NCI-H748 treated with DMSO at 0.1 percent for 48 hours (cell line): ENCODE measurements around the gene EFNA4.
"Not testable (repeated sequence)": the region's sequence is repeated elsewhere in the genome, so short reads cannot be mapped to it uniquely, and the experiment has no call there.

Source experiments
- DNase-seq: peaks from one replicate; lab custom pipeline; 2025; lab: John Stamatoyannopoulos, UW

The EFNA4 gene

DNA sequence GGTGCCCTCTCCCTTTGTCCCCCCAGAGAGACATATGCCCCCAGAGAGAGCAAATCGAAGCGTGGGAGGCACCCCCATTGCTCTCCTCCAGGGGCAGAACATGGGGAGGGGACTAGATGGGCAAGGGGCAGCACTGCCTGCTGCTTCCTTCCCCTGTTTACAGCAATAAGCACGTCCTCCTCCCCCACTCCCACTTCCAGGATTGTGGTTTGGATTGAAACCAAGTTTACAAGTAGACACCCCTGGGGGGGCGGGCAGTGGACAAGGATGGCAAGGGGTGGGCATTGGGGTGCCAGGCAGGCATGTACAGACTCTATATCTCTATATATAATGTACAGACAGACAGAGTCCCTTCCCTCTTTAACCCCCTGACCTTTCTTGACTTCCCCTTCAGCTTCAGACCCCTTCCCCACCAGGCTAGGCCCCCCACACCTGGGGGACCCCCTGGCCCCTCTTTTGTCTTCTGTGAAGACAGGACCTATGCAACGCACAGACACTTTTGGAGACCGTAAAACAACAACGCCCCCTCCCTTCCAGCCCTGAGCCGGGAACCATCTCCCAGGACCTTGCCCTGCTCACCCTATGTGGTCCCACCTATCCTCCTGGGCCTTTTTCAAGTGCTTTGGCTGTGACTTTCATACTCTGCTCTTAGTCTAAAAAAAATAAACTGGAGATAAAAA is 23.5 kb downstream of the EFNA4 start:
- no peak for DNase-seq

DNA sequence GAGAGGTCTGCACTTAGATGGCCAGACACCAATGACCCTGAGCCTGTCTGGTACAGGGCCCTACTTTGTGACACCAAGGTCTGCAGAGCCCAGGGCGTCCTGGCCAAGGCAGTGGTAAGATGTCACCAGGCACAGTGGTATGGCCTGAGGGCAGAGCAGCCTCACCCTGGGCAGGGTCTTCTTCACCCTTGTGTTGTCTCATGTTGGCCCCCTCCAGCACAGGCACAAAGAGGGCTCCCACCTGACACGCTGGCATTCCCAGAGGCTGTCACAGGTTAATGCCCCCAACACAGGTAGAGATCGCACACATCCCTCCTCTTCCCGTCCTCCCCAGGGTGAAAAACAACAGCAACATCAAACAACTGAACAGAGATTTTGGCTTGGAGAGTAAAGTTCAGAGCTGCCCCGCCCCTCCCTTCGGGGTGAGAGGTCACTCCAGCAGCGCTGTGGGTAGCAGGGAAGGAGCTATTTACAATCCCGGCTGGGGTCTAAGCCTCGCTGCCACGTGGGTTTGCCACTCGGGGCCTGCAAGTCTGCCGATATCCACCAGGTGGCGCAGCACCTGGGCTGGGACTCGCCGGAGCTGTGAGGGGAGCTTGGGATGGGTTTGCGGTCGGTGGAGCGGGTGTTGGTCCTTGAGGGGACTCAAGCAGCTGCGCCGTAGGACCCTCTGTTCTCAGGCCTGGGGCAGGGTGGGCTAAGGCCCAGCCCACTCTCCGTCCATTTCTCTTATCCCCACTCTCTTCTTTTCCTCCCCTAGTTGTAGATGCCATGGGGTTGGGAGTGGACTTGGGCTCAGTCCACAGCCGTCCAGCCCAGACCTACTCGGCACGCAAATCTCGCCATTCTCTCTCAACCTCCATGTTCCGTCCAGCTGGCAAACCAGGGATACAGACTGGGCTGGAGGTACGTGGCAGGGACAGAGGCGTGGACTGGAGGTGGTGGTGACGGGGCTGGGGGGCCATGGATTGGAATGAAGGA is 27.8 kb downstream of the EFNA4 start:
- DNase-seq, result peak; percentile 47

DNA sequence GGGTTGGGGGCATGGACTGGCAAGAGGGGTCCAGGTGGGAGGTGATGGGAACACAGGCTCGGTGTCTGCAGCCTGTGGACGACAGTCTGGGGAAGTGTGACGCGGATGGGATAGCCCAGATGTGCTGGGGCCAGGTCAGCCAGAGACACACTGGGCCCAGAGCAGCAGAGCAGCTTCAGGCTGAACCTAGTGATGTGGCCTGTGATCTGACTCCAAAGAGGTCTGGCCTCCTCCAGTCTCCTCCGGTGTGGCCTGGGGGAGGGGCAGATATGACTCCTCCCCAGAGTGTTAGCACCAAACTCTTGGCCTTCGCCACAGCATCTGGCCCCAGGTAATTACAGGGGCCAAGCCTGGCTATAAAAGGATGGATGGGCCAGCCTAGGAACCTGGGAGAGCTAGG is 28.6 kb downstream of the EFNA4 start:
- no peak for DNase-seq

DNA sequence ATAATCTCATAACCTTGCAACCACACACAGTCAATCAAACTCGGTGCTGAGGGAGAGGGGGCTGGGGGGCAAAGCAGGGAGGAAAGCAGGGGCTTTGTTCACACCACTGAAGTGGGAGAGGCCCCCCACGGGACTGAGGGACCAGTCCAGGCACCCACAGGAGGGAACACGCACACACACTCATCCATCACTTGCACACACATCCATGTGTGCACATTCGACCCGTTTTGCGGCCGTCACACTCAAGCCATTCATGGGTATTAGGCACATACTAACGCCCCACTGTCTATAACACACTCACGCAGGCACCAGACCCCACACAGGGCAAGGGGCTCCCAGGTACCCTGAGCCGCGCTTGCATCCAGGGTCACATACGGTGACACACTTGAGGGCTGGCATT is 29.1 kb downstream of the EFNA4 start:
- DNase-seq, result no peak

DNA sequence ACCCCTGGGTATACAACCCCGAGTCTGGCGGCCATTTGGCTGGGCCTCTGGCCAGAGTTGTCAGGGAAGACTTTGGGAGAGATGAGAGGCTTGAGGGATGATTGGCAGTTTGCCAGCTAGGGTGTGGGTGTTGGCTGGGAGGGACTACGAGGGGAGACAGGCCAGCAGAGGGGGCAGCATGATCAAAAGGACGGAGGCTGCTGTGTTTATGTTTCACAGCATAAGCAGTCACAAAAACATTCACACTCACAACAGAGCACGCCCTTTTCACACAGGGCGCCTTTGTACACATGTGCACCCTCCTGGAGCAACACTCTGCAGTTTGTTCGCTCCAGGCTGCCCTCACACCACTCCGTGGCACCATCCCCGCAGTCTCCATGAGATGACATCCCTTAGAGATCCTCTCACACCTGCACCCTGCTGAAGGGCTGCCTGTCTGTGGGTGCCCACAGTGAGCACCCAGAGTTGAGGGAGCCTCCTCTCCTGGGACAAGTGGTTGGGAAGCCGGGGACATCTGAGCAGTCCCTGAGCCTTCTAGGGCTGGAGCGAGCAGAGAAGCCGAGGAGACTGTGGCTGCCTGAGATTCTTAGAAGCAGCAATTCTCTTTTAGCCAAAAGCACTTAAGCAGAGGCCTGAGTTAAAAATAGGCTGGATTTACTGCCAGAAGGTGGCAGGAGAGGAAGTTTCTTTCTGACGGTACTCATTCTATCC is 30.5 kb downstream of the EFNA4 start:
- peak; percentile 76 for DNase-seq

DNA sequence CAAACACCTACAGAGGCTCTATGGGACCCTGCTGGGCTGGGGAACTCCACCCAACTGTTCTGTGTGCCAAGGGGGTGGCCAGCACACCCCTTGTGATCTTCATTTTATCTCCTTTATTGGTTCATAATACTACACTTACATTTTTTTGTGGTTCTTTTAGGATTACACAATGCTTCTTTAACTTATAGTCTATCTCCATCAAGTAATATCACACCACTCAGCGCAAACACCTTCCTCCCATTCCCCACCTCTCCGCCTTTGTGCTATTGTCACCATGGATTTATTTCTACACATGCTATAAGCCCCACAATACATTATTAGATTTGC is 31.0 kb downstream of the EFNA4 start:
- no peak for DNase-seq

DNA sequence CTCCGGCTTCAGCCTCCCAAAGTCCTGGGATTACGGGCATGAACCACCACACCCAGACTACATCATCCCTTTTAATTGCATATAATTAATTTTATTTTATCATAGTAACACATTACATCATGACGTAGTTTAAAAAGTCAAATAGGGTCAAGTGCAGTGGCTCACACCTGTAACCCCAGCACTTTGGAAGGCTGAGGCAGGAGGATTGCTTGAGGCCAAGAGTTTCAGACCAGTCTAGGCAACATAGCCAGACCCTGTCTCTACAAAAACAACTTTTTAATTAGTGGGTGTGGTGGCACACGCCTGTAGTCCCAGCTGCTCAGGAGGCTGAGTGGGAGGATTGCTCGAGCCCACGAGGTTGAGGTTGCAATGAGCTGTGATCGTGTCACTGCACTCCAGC is 35.8 kb downstream of the EFNA4 start:
- DNase-seq, result no peak

DNA sequence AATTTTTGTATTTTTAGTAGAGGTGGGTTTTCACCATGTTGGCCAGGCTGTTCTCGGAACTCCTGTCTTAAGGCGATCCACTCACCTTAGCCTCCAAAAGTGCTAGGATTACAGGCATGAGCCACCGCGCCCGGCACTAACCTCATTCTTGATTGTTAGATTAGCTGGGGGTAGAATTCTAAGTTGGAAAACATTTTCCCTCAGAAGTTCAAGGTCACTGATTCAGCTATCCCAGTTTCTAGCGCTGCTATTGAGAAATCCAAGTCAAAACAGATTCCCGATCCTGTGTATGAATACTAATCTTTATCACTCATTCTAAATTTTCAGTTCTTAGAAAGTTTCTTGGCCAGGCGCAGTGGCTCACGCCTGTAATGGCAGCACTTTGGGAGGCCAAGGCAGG is 39.8 kb downstream of the EFNA4 start:
- no peak for DNase-seq

DNA sequence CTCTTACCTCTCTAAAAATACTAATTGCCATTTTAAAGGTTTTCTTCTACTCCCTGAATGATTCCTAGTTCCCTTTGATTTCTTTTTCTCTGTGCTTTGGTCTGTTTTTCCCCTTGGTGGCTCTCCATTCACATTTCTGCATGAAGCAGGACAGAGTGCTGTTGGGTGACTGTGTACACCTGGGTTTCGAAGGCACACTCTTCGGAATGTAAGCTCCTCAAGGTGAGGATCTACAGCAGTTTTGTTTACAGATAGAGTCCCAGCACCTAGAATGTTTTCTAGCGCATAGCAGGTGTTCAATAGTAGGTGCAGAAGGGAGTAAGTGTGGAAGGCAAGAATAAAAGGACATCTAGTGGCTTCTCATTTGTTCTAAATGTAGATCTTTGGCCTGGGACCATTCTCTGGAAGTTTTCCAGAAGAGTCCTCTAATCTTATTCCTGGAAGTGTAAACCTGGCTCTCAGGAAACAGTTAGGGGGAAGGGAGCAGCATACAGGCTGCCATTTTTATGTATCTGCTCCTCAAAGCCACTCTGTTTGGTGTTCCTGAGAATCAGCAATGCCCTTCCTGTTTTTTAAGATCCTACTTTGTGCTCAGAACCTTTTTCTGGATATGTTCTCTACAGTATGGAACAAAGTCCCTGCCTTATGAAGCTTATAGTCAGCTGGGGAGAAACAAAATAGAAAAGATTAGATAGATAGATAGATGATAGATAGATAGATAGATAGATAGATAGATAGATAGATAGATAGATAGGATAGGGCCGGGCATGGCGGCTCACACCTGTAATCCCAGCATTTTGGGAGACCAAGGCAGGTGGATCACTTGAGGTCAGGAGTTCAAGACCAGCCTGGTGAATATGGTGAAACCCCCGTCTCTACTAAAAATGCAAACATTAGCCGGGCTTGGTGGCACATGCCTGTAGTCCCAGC is 41.3 kb downstream of the EFNA4 start:
- DNase-seq, result no peak

DNA sequence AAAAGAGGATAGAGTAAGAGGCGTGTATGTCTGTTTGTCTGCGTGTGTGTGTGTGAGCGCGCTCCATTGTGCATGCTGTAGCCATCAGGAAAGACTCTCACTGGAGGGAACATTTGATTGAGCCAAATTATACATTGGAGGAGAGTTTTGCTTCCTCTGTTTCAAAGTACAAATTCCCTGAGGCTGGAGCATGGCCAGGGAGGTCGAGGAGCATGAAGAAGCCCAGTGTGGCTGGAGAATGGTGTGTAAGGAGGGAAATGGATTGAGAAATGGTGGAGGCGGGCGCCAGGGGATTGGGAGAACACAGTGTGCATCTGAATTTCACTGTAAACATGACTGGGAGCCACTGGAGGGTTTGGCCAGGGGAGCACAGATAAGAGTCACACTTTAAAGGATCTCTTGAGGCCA is 42.1 kb downstream of the EFNA4 start:
- DNase-seq, result no peak

DNA sequence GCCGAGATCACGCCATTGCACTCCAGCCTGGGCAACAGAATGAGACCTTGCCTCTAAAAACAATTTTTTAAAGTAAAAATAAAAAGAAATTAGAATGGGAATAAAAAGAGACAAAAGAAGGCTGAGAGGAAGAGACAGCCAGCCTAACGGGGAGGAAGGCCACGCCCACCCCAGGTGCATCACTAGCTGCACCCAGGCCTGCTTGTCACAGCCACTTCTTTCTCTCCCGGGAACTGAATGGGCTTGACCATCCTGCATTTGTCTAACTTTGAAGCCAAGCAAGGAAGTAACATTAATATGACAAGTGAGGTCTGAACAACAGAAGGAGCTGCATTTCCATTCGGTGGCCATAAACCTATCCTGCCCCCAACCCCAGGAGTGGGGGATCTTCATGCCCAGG is 43.3 kb downstream of the EFNA4 start:
- DNase-seq, result no peak

DNA sequence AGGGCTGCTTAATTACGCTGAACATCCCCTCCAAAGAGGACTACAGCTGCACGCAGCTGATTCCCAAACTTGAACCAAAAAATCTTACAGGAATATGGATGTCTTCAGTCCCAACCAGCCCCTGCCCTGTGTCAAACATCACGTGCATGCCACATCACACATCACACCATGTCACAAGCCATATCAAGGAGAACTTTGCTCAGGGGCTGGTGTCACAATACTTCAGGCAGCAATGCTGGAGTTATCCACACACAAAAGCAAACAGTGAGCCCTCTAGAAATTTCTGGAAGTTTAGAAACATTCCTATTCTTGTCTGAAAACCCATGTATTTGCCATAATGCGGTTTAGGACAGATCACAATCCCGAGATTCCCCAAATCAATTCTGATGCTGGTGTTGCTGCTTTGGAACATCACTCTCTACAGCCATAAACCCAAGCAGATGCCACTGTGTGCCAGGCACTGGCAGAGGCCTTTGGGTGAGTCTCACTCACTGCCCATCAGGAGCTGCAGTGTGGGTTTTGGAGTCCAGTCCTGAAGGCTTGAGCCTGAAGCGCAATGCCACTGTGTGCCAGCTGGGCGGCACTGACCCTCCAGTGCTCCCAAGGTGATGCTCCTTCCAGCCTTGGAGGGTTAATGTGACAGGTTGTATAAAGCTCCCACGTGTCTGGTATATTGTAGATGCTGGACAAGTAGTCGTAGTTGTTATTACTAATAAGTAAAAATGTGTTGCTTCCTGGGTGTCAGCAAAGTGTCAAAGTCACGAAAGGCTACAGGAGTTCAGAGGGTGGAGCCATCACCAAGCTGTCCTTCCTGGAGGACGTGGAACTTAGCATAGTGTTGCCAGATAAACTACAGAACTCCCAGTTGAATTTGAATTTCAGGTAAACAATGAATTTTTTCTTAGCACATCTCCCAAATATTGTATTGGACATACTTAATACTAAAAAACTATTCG is 44.0 kb downstream of the EFNA4 start:
- DNase-seq, result no peak

DNA sequence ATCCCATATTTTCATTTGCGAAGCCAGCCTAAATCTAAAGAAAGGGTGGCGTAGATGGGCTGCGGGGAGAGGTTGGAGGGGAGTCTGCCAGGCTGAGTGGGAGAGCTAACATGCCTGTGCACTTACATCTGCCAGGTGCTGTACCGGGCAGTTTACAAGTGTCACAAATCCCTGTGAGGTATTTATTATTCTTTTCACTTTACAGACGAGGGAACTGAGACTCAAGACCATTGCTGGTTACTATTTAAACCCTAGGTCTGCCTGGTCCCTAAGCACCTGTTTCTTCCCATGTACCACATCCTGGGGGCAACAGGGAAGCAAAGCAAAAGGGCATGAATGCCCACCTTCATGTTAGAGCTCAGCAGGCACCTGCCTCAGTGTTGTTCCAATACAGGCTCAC is 44.8 kb downstream of the EFNA4 start:
- no peak for DNase-seq

DNA sequence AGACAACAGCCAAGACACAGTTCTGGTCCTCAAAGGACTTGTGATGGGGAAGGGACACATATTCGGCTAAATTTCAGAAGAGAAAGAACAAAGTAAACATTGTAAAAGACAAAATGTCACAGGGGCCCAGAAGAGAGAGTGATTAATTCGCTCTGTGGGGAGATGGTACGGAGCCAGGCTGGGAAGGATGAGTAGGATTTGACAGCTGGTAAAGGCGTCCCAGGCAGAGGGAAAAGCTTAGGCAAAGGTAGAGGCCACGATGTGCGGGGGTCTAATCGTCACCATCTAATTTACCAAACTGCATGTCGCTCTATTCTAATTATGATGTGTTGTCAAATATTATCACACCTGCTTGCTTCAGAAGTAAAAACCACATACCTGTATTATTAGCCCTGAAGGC is 46.8 kb downstream of the EFNA4 start:
- no peak for DNase-seq

DNA sequence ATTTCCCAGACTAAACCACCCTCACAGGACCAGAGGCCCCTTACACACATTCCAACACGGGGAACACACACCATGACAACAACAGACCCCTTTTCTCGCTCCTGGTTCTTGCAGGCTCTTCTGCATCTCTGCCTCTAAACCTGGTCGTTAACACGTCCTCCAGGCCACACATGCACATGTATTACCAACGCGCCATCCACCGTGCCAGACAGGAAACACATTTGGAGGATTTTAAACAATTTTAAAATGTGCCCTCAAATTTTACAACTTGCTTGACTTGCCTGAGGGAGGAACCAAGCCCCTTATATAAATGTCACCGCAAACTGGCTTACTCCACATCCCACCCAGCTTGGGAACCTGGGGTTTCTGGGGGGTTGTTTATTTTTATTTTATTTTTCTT is 47.3 kb downstream of the EFNA4 start:
- no peak for DNase-seq

DNA sequence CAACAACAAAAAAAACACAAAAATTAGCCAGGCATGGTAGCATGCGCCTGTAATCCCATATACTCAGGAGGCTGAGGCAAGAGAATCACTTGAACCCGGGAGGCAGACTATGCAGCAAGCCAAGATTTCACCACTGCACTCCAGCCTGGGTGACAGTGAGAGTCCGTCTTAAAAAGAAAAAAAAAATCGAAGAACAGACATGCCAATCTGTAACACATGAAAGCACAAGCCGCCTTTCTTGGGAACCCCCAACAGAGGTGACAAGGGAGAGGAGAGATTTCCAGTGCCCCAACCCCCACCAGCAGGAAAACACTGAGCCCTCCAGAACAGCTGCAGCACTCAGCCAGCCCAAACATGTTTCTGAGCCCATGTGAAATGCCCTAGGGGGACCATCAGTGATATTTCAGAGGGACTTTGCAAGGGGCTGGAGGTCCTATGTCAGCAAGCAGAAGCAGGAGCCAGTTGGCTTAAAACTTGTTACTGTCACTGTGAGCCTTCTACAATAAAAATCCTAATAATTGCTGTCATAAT is 50.0 kb downstream of the EFNA4 start:
- no peak for DNase-seq

DNA sequence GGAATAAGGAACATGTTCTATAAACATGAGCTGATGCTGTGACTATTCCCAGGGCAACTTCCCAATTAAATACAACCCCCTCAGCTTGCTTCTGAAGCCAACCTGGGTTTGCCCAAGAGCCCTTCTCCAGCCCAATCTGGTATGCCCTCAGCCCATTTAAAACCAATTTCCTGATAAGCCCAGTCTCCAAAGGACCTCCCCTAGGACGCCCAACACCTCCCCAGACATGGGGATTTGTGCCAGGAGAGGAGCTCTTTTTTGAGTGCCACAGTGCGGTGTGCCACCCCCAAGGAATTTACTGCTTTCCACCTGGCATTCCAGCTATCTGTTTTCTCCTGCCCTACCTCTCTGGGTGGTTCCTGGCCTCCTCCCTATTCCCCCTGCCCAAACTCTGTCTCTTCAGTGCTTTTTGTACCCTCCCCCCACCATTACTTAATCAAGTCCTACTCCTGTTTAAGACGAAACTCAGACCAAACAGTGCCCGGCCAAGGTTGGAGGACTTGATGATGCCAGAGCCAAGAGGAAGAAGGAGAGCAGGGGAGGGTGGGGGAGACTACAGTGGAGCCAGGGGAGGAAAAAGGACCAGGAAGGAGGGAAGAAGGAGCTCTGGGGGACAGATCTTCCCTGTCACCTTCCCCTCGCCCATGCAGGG is 52.7 kb downstream of the EFNA4 start:
- DNase-seq, result no peak

DNA sequence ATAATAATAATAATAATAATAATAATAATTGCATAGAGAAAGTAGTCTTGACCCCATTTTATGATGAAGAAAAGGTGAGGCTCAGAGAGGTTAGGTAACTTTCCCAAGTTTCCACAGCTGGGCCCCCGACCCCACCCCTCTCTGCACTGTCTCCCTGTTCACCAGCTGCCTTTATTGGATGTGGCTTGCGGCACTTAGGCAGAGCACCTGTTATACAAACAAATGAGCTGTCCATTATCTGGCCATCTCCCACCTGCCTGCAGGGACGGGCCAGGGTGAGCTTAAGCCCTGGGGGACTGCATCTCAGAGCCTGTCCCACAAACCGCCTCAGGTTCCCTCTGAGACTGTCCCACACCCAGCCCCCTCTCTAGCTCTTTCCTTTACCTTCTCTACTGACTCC is 54.1 kb downstream of the EFNA4 start:
- no peak for DNase-seq

DNA sequence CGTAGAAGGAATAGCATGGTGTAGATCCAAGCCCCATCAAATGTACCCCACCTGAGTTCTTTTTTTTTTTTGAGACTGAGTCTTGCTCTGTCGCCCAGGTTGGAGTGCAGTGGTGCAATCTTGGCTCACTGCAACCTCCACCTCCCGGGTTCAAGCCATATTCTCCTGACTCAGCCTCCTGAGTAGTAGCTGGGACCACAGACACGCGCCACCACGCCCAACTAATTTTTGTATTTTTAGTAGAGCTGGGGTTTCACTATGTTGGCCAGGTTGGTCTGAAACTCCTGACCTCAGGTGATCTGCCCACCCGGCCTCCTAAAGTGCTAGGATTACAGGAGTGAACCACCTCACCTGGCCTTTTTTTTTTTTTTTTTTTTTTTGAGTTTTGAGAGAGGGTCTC is 54.5 kb downstream of the EFNA4 start:
- not testable (repeated sequence) for DNase-seq
